Stimulated activated CD8-positive, alpha-beta memory T cell treated with anti-CD3 and anti-CD28 coated beads, Interleukin-15, amount 100 ng/mL, for 48 hours (primary cell): ENCODE data around the gene TMEM63C.
A peak's percentile ranks its signal among the peaks of the same experiment; 100 is the strongest.
"Not testable (repeated sequence)": the region's sequence is repeated elsewhere in the genome, so short reads cannot be mapped to it uniquely, and the experiment has no call there.

Experiments used
- DNase-seq, 2 donors: peaks; one replicate each; pipeline ENCODE4 v3.0.0-alpha.2; 2020; ENCODE audit warnings: low read depth in 2 of 2

Gene TMEM63C

DNA sequence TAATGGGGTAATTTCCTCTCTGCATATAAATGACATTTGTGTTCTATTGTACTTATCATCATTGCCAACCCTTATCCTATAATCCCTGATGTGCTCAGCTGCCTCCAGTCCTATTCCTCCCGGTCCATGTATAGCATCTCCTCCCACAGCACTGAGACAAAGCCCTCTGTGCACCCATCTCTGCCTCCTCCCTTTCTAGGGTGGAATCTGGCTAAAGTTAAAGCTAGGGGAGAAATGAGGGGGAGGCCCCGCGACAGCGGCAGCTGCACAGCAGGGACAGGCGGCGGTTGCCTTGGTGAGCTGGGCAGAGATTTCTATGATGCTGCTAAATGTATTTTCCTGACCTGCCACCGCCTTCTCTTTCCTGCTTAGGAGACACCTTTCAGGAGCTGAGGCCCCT is 27.2 kb upstream of the TMEM63C start:
- no peak for DNase-seq

DNA sequence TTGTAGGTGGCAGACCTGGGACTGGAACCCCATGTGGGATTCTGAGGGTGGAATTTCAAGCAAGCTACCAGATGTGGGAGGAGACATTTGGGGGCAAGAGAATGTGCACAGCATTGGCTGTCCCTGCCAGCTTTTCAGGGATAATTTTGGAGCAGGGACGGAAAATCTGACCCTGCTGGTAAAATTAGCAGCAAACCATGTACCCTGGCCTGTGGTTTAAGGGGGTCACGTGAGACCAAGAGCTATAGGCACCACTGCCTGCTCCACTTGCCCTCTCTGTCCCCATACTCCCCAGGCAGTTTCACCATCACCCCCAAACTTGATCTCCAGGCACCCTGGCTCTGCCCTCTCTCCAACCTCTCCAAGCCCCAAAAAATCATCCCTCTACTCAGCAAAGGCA is 26.5 kb upstream of the TMEM63C start:
- DNase-seq, result no peak

DNA sequence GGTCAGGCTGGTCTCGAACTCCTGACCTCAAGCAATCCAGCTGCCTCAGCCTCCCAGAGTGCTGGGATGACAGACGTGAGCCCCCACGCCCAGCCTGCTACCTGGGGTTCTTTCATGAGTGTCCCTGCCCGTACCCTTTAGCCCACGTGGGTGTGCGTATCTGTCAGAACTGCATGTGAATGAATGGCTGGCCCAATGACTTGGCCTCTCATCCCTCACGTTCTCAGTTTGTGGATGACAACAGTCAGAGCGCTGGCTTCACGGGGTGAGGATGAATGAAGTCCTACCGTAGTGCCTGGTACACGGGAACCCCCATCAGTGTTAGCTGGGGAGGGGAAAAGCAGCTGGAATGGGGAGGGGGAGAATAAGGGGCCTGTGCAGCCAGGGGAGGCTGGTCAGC is 23.9 kb upstream of the TMEM63C start:
- DNase-seq, result no peak

DNA sequence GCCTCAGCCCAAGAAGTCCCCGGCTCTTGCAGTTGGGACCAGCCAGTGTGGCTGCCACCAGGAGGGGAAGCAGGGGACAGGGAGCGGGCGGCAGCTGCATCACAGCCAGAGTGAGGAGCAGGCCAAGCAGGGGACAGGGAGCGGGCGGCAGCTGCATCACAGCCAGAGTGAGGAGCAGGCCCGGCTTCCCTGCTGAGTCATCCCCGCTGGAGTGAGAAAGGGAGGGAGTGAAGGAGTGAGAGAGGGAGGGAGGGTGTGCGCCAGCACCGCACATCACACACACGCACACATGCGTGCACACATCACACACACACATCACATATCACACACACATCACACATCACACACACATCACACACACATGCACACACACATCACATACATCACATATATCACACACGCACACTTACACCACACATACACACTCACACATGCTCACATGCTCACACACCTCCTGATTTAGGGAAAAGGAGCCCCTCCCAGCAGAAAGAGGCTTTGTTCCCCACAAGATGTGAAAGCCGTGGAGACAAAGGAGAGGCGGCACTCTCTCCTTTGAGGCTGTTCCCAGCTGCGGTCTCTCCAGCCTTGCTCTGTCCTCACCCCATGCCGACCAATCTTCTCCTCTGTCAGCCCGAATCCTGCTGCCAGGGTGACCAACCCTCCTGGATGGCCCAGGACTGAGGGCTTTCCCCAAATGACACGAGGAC is 23.3 kb upstream of the TMEM63C start:
- DNase-seq, result no peak

DNA sequence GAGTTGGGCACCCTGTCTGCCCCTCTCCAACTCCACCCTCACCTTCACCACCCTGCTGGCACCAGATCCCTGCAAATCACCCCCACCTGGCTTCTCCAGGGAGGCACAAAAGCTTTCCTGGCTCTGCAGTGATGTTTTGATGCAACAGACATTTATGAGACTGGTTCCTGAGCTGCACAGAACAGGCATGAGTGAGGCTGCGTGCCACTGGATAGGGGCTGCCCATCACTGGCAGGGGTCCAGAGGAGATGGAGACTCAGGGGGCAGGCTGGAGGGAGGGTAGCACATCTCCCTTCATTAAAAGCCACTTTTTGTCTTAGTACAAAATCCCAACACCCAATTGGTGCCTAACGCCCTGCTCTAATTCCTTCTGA is 22.7 kb upstream of the TMEM63C start:
- no peak for DNase-seq

DNA sequence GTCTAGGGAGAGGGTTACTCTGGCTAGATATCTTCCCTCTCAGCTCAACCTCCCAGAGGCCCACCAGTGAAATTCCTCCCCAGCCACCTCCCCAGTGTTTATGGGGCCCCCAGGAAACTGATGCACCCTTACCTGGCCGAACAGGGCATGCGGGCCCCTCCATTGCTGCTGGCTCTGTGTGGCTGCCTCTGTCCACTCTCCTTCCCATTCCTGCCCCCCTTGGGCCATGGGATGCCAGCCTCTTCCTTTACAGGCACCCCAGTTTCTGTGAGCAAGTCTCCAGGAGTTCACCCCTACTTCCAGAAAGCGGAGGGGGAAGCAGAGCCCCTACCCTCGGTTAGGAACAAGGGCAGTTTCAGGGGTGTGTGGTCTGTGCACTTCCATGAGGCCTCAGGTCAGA is 20.6 kb upstream of the TMEM63C start:
- DNase-seq, result no peak

DNA sequence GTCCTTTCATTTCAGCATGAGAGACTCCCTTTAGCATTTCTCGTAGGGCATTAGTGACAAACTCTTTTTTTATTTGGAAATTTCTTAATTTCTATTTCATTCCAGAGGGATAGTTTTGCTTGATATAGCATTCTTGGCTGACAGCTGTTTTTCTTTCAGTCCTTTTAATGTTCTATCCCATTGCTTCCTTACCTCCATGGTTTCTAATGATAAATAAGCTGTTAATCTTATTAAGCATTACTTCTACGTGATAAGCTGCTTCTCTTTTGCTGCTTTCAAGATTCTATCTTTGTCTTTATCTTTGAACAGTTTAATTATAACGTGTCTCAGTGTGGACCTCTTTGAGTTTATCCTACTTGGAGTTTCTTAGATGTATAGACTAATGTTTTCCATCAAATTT is 11.6 kb upstream of the TMEM63C start:
- DNase-seq, result no peak

DNA sequence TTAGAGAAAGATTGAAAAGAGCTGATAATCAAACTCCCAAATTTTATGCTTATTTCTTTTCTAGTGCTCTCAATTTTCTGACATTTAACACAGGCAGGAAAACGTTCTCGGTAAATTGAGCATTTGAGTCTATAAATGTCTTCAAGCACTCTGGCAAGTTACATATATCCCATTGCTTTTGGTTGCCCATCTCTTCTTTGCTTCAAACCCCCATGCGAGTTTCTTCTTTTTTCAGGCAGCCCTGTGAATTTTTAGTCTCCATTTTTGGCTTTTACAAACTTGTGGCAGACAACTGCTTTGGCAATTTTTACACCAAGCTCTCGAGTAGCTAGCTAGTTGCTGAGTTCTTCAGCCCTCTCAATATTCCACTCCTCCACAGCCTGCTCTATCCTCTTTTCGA is 8.7 kb upstream of the TMEM63C start:
- DNase-seq, result no peak

DNA sequence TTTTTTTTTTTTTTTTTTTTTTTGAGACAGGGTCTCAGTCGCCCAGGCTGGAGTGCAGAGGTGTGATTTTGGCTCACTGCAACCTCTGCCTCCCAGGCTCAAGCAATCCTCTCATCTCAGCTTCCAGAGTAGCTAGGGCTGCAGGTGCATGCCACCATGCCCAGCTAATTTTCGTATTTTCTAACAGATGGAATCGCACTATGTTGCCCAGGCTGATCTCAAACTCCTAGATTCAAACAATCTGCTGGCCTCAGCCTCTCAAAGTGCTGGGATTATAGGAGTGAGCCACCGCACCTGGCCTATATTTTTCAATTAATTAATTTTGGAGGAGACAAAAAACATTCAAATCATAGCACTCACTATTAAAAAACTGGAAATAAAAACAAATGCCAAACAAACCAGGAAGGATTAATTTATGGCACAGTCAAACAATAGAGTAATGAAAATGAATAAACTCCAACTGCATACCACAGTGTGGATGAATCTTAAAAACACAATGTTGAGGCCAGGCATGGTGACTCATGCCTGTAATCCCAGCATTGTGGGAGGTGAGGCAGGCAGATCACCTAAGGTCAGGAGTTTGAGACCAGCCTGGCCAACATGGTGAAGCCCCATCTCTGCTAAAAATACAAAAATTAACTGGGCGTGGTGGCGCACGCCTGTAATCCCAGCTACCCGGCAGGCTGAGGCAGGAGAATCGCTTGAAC is 7.5 kb upstream of the TMEM63C start:
- DNase-seq, result not testable (repeated sequence)

DNA sequence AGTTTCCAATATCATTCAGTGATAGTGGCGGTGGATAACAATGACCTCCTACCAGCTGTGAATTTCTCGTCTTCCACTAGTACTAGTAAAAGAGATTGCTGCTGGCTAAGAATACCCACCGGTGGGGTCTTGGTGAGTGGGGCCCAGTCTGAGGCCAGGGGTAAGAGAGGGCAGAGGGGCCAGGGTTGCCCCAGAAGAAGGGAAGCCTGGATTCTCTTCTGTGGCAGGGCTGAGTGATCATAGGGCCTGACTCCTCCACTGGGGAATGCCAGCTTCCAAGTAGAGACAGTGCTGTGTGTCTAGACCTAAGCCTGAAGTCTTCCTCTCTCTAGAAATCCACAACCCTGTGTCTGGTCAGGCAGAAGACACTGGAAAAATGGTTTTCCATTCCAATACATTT is 5.8 kb upstream of the TMEM63C start:
- DNase-seq, result no peak

DNA sequence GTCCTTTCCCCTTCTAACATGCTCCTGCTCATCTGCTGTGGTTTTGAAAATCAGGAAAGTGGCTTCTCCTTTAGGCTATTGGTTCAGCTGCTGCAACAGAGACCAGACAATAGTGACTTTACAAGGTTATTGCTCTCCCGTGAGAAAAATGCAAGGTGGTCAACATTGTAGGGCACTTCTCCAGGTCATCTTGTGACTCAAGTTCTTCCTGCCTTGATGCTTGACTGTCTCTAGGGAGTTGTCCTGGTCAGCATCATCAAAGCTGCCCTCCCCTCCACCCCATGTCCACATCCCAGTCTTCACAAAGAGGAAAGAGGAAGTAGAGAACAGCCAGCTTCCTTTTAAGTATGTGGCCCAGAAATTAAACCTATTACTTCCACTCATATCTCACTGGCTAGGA is 3.9 kb upstream of the TMEM63C start:
- DNase-seq, result no peak

DNA sequence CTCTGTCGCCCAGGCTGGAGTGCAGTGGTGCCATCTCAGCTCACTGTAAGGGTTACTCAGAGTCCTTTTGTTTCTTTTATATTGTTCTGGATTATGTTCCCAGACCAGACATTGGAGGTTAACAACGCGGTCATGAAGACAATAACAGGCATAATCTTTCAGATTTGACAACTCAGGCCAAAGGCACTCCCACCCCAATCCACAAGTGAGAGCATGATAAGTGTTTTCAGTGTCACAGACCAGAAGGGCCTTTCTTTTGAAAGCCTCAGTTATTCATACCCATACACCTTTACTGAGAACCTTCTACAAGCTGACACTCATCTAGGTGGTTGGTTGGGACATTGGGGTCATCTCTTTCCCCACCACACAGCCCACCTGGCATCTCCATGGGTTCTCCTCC is 2.9 kb upstream of the TMEM63C start:
- no peak for DNase-seq

DNA sequence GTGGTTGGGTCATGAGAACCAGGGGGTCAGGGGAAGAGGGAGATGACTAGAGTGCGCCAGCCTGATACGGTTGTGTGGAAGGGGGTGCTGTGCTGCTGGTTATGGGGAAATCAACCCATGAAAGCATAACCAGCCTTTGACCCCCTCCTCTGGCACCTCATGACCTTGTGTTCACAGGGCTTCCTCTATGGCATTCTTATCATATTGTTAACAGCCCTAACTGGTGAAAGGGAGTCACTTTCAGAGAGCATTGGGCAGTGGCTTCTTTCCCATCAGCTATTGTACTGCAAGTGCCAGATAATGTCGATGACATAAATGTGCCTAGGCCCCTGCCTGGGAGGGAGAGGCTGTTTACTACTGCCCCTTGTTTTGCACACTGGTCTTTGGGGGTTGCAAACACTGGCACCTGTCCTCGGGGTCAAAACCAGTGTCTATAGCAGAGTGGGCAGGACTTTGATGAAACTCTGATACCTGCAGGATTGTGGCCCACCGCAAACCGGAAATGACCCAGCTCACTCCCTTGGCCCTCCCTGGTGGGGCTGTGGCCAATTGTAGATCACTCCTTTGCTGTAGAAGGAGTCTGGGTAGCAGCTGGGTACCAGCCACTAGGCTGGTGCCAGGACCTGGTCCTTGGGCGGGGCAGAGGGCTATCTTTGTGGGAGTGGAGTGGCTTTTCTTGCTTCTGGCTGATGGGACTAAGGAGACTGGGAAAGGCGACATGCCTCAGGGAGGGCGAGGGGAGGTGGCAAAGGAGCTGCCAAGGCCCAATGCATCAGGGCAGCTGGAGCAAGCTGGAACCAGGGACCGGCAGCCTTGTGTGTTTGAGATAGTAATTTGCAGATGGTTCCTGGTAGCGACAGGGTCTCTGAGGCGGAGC is 634 bp upstream of the TMEM63C start:
- DNase-seq, result no peak

DNA sequence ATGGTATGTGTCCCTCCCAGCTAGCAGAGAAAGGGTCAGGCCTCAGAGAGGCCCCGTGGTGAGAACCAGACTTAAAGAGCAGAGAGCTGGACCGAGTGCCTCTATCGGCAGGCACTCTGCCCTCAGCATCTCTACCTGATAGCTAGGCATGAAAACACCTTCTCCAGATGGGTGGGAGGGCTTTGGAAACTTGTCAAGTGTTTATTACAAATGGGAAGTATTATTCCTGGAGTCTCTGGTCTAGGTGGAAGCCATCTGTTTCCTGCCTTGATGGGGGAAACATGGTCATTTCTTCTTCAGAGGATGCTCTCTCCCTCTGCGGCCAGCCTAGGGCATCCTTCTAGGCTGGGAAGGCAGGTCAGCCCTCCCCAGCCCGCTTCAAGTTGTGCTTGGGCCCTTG is 2.3 kb downstream of the TMEM63C start:
- no peak for DNase-seq

DNA sequence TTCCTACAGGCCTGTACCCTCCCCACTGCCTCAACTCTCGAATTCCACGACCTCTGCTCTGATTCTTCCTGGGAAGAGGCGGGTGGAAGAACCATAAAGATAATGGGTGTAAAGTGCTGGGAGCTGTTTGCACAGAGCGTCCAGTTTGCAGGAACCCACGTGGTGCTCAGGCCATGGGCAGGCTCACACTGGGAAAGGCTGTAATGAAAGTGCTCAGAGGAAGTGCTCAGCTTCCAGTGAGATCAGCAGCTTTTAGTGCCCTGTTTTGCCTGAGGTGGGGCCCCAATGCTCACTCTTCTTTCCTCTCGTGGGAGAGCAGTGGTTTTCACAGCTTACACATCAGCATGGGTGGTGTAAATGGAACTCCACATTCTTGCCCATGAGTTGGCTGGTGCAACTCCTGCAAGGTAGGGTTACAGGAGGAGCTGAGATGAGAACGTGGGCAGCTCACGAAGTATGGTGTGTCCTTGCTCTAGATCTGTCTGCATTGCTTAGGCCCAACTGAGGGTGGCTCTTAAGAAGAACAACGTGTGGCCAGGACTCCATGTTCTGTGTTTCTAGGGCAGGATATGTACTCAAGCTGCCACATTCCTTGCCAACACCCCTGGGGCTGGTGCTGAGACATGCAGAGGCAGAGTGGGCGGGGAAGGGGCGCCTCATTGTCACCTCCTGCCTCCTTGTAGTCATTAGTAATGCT is 2.9 kb downstream of the TMEM63C start:
- DNase-seq, result peak in 1 of 2 donors; percentile 2

DNA sequence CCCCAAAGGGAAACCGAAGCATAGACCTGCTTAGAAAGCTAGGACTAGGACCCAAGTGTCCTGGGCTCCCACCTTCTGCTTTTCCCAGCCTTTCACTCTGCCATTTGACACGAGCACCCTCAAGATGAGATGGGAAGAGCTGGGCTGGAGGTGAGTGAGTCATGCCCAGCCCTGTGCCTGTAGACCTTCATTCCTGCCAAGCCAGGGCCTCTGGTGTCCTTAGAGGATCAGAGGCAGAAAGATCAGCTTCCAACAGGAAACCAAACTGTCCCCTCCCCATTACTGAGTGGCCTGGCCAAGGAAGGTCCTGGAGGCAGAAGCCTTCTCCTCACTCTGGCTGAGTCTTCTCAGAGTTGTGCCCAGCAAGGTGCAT is 3.5 kb downstream of the TMEM63C start:
- DNase-seq, result no peak

DNA sequence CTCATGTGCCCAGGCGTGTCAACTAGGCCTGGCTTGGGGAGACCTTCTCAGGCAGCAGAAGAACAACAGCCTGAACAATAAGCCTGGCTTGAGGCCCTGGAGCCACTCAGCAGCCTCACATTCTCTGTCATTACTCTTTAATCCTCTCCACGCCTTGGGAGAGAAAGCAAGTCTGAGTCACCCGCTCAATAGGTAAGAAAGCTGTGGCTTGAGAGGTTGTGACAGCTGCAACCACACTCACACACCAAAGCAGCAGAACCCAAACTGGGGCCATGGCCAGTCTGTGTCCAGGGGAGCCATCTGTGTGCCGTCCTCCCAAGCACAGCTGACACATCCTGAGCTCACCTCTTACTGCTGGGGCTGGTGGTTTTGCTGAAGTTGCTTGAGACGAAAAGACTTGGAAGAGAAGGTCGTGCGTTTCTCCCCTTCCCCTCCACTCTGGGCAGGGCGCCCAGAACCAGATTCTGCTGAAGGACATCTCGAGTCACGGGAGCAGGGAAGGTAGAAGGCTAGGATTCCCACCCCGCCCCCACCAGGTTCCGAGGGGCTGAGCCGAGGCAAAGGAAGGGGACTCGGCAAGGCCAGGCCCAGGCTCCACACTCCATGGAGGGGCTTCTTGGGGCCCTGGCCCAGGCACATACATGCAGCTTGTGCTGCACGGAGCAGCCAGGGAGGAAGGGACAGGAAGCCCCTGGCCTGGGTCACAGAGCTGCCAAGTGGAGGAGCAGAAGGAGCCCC is 5.5 kb downstream of the TMEM63C start:
- DNase-seq, result no peak

DNA sequence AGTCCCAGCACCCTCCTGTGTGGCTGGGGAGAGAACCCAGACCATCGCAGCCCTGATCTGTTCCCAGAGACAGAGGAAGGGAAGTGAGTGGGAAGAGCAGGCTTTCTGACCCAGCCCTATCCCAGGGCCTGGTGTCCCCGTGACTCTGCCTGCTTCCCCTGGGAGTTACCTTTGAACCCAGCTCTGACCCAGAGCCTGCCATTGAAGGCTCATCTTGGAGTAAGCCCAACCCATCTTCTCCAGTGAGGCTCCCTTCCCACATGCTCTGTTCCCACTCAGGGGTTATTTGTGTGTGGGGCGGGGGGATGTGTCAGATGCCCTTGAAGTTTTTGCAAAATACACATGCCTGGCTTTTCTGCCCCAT is 6.0 kb downstream of the TMEM63C start:
- no peak for DNase-seq

DNA sequence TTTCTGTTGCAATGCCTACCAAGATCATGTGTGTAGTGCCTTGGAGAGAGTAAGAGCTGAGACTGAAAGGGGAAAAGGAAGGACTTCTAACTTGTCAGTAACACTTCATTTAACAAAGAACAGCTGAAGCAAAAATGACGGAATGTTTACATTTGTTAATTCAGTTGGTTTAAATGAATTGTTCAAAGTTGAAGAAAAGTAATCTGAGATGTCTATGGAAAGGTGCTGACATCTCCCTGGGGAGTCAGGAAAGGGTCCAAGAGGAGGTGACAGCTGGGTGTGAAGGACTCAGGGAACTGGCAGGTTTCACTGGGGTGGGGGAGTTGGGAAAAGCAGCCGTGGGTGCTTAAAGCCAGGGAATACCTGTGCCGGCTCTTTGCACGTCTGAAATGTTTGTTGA is 7.9 kb downstream of the TMEM63C start:
- DNase-seq, result no peak

DNA sequence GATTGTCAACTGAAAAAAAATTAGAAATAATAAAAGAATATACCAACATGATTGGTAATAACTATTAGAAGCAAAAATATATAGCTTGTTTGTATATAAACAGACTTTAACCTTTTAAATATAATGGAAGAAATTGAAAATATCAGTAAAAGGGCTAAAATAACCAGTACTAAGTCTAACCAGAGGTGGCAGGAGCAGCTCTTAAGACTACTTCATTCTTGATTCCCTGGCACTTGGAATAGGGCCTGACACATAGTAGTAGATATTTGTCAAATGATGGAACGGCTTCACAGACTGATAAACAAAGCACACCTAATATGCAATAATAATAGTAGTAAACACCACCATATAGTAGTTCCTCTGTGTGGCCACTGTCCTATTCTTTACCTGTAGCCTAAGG is 9.4 kb downstream of the TMEM63C start:
- no peak for DNase-seq

DNA sequence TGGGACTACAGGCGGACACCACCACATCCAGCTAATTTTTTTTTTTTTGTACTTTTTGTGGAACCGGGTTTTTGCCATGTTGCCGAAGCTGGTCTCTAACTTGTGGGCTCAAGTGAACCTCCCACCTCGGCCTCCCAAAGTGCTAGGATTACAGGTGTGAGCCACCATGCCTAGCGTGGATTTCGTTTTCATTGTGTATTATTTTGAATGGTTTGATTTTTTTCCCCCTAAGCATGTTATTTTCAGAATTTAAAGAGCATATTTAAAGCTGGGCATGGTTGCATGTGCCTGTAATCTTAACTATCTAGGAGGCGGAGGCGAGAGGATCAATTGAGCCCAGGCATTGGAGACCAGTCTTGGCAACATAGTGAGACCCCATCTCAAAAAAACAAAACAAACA is 13.1 kb downstream of the TMEM63C start:
- no peak for DNase-seq

DNA sequence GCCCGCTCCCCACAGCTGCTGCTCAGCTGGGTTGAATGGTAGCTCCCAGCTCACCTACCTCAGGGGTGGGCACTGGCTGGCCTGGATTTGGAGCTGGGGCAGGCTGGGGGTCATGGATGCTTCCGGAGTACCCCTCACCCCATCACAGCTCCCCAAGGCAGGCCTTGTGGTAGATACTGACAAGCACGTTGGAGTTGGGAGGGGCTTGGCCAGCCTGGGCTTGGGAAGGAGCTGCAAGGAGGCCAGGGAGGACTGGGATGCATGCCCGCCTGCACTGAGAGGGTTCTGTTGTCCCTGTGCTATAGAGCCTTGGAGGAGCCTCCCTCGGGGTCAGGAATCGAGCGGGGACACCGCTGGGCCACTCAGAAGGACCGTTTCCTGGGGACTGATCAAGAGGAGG is 14.2 kb downstream of the TMEM63C start:
- DNase-seq, result no peak
